K562 (cell line): ENCODE data around the gene ZC3H7B. TPM values are rescaled to one million over a fixed set of nuclear protein-coding genes. Genes with fewer than 3 reads are reported as not detected.

ENCODE experiments used
- ATAC-seq: fragments of 200-7000 bp; cut with Tn5 transposase; 3 replicates; pipeline ENCODE4 v1.9.1; 2020; ENCODE audit warnings: moderate library complexity
- BruUV-seq: library from RNA; stranded (reverse); fragments of 400-500 nt; replicated peaks from 2 replicates; lab custom pipeline; 2021; lab: Mats Ljungman, UMichigan
- CTCF ChIA-PET: fragments of 300-600 bp; formaldehyde crosslinking; extraction: SDS; loops from one replicate; lab custom pipeline; 2021; ENCODE audit warnings: low intra/inter-chr PET ratio; lab: Yijun Ruan, JAX
- POLR2A ChIA-PET: fragments of 300-600, 350-650 bp; sonication (Branson Sonifier 250); formaldehyde crosslinking; extraction: SDS; loops from one replicate; lab custom pipeline; 2021; ENCODE audit warnings: antibody characterized with exemption, inconsistent platforms; lab: Yijun Ruan, JAX
- DNase-seq, 4 experiments: peaks; one replicate each; pipeline versions ENCODE4 v3.0.0 to v3.0.0-alpha.2; 2011 to 2018; ENCODE audit warnings: low spot score in 3 of 4, mixed read lengths in 3 of 4; ENCODE audit errors: extremely low read depth in 1 of 4
- FAIRE-seq: peaks from 2 replicates; lab custom pipeline; 2011; peaks lifted over from hg19 to GRCh38; lab: Jason Lieb, UNC
- H2AFZ ChIP-seq: 2 replicates; pipeline ENCODE4 v1.6.0; 2011; ENCODE audit warnings: low read depth, low read length, control low read depth, inconsistent platforms
- H3K27ac ChIP-seq: fragments of 200-600 bp; 3 replicates; pipeline ENCODE4 v1.8.0; 2011; ENCODE audit warnings: low read depth, mild to moderate bottlenecking, control low read depth, inconsistent platforms, low read length, moderate library complexity, mixed read lengths; ENCODE audit errors: extremely low read depth
- H3K27me3 ChIP-seq, 2 experiments: fragments of 300-600 bp in 1 of 2; 2 replicates in 1 of 2; 3 replicates in 1 of 2; pipeline versions ENCODE4 v1.6.0 to v1.8.0; 2011; ENCODE audit warnings: inconsistent platforms in 2 of 2, low read length in 2 of 2, mild to moderate bottlenecking in 1 of 2, mixed read lengths in 1 of 2, moderate library complexity in 1 of 2; ENCODE audit not compliant: control insufficient read depth in 2 of 2, insufficient read depth in 2 of 2
- H3K36me3 ChIP-seq: fragments of 300-600 bp; 3 replicates; pipeline ENCODE4 v1.8.0; 2011; ENCODE audit warnings: mild to moderate bottlenecking, low read length, inconsistent platforms; ENCODE audit not compliant: control insufficient read depth, insufficient read depth
- H3K4me1 ChIP-seq, 2 experiments: fragments of 200-600 bp in 1 of 2; replicated peaks in 1 of 2; 2 replicates in 1 of 2; 3 replicates in 1 of 2; pipeline versions ENCODE4 v1.5.1 to v1.8.0; 2011; ENCODE audit warnings: inconsistent platforms in 2 of 2, low read length in 2 of 2, mild to moderate bottlenecking in 1 of 2, mixed read lengths in 1 of 2, moderate library complexity in 1 of 2; ENCODE audit not compliant: control insufficient read depth in 2 of 2, insufficient read depth in 2 of 2
- H3K4me2 ChIP-seq: 2 replicates; pipeline ENCODE4 v1.6.1; 2011; ENCODE audit warnings: low read length, control low read depth, inconsistent platforms, mixed read lengths; ENCODE audit not compliant: insufficient read depth
- H3K4me3 ChIP-seq: fragments of 200-600 bp; sonication (generic), shearing (Covaris generic); 2 replicates; pipeline ENCODE4 v1.5.1; 2016; ENCODE audit warnings: control low read depth, inconsistent platforms
- H3K79me2 ChIP-seq: fragments of 200-600 bp; 3 replicates; pipeline ENCODE4 v1.8.0; 2011; ENCODE audit warnings: low read length, inconsistent platforms; ENCODE audit not compliant: control insufficient read depth, insufficient read depth
- H3K9ac ChIP-seq, 2 experiments: 2 replicates each; pipeline versions ENCODE4 v1.6.0 to v1.6.1; 2011; ENCODE audit warnings: low read depth in 2 of 2, low read length in 2 of 2, control low read depth in 1 of 2, inconsistent platforms in 1 of 2, mild to moderate bottlenecking in 1 of 2, mixed read lengths in 1 of 2; ENCODE audit not compliant: insufficient read depth in 1 of 2
- H3K9me1 ChIP-seq: one replicate; pipeline ENCODE4 v1.6.0; 2011; ENCODE audit warnings: inconsistent platforms, mild to moderate bottlenecking, low read length, moderate library complexity; ENCODE audit not compliant: control insufficient read depth, insufficient read depth
- H3K9me3 ChIP-seq: replicated peaks from 2 replicates; pipeline ENCODE4 v1.5.1; 2011; ENCODE audit warnings: low read depth, low read length, inconsistent platforms; ENCODE audit not compliant: control insufficient read depth, insufficient read depth
- H4K20me1 ChIP-seq: replicated peaks from 2 replicates; pipeline ENCODE4 v1.6.1; 2011; ENCODE audit warnings: low read length, inconsistent platforms, mixed read lengths; ENCODE audit not compliant: control insufficient read depth, insufficient read depth
- BACH1 ChIP-seq: fragments of 200-800 bp; sonication (Bioruptor generic); IDR thresholded peaks from 2 replicates; pipeline ENCODE4 v1.6.1; 2016; ENCODE audit warnings: missing genetic modification characterization, missing compliant biosample characterization
- CCAR2 ChIP-seq: fragments of 200-400 bp; formaldehyde crosslinking; IDR thresholded peaks from 2 replicates; pipeline ENCODE4 v1.6.1; 2017; ENCODE audit warnings: mild to moderate bottlenecking, low read depth, low read length
- CREM ChIP-seq: IDR thresholded peaks from 2 replicates; pipeline ENCODE4 v1.6.1; 2014; ENCODE audit warnings: antibody characterized with exemption, low read depth
- KLF1 ChIP-seq: fragments of 450-650 bp; IDR thresholded peaks from 2 replicates; pipeline ENCODE4 v1.6.1; 2016; ENCODE audit warnings: missing genetic modification characterization, missing compliant biosample characterization
- KLF13 ChIP-seq: fragments of 450-650 bp; IDR thresholded peaks from 2 replicates; pipeline ENCODE4 v1.6.1; 2016; ENCODE audit warnings: missing genetic modification characterization, low read depth, mild to moderate bottlenecking, missing compliant biosample characterization, moderate library complexity, borderline replicate concordance
- KLF6 ChIP-seq: fragments of 250-450 bp; sonication (Bioruptor Pico); IDR thresholded peaks from 2 replicates; pipeline ENCODE4 v1.4.0; 2020; ENCODE audit warnings: mild to moderate bottlenecking, moderate library complexity, borderline replicate concordance
- NFXL1 ChIP-seq: fragments of 450-650 bp; formaldehyde crosslinking; IDR thresholded peaks from 2 replicates; pipeline ENCODE4 v1.4.0; 2021; ENCODE audit warnings: mild to moderate bottlenecking
- PHF20 ChIP-seq: fragments of 450-650 bp; IDR thresholded peaks from 2 replicates; pipeline ENCODE4 v1.6.1; 2018; ENCODE audit not compliant: partially characterized antibody
- PHF8 ChIP-seq: fragments of 200-600 bp; sonication (generic); IDR thresholded peaks from 2 replicates; pipeline ENCODE4 v1.6.1; 2012; ENCODE audit warnings: mixed run types, mild to moderate bottlenecking, inconsistent platforms, low read length, moderate library complexity, borderline replicate concordance
- POLR2A ChIP-seq: fragments of 450-650 bp; conservative IDR thresholded peaks from 2 replicates; pipeline ENCODE4 v1.6.1; 2016
- POLR2G ChIP-seq: fragments of 200-400 bp; formaldehyde crosslinking; IDR thresholded peaks from 2 replicates; pipeline ENCODE4 v1.6.1; 2017; ENCODE audit warnings: low read depth, mild to moderate bottlenecking, antibody characterized with exemption, low read length, moderate library complexity
- RBFOX2 ChIP-seq: fragments of 200-400 bp; formaldehyde crosslinking; IDR thresholded peaks from 2 replicates; pipeline ENCODE4 v1.6.1; 2017; ENCODE audit warnings: low read depth, mild to moderate bottlenecking, low read length, moderate library complexity
- RBM39 ChIP-seq: fragments of 200-400 bp; formaldehyde crosslinking; optimal IDR thresholded peaks from 2 replicates; pipeline ENCODE3; 2018; ENCODE audit warnings: low read depth, low read length
- TEAD1 ChIP-seq, 2 experiments: fragments of 450-650 bp in 1 of 2; sonication (generic) in 1 of 2; formaldehyde crosslinking; IDR thresholded peaks; 2 replicates each; pipeline versions ENCODE4 v1.4.0 to v1.8.0; 2020 to 2022; ENCODE audit warnings: mild to moderate bottlenecking in 2 of 2, missing genetic modification reagents in 1 of 2
- ZNF24 ChIP-seq: fragments of 450-650 bp; IDR thresholded peaks from 2 replicates; pipeline ENCODE4 v1.6.1; 2016
- WGBS: fragments of 100-300 bp; shearing (Covaris generic); methylation state at CpG from one replicate; pipeline ENCODE4 v1.1.6; 2016; ENCODE audit warnings: low coverage, mixed read lengths; ENCODE audit not compliant: insufficient coverage; ENCODE audit errors: missing lambda C conversion rate; 5-methylcytosine and 5-hydroxymethylcytosine counted together
- in situ Hi-C: fragments of 300-500 bp; cut with MboI; formaldehyde crosslinking; loops from 4 replicates; pipeline ENCODE4 v1.15.0; 2018; ENCODE audit warnings: inconsistent platforms, mixed read lengths
- intact Hi-C: fragments of 100-400 bp; cut with micrococcal nuclease; formaldehyde crosslinking; loops from 2 replicates; pipeline ENCODE4 v1.14.2; 2022
- polyA plus RNA-seq, 8 experiments: library from polyadenylated mRNA; depleted of rRNA in 4 of 8; stranded (reverse) in 5 of 8; unstranded in 3 of 8; fragments of >200 nt; fragmentation: Nextera tagmentation in 2 of 8; fragmentation: Illumina TruSeq in 1 of 8; extraction: Ambion mirVana in 2 of 8; extraction: Trizol in 1 of 8; gene quantifications; 2 replicates each; pipeline versions ENCODE4 v1.2.1 to v1.2.3, GENCODE V29; 2011 to 2014; ENCODE audit warnings: inconsistent platforms in 1 of 8, missing spikeins in 1 of 8
- total RNA-seq, 7 experiments: library from RNA; depleted of rRNA in 6 of 7; stranded (reverse); fragments of >200 nt in 6 of 7; fragmentation: Illumina TruSeq in 2 of 7; extraction: Trizol in 2 of 7; gene quantifications; 2 replicates each; pipeline versions ENCODE4 v1.2.1 to v1.2.3, GENCODE V29; 2011 to 2021; ENCODE audit warnings: low replicate concordance in 1 of 7
- TF ChIP-seq, protein P1 (sequence below): sonication (generic); formaldehyde crosslinking; IDR thresholded peaks from 2 replicates; pipeline ENCODE4 v1.9.0; 2022; ENCODE audit warnings: mild to moderate bottlenecking, missing genetic modification reagents
- TF ChIP-seq, protein P2 (sequence below): sonication (generic); formaldehyde crosslinking; IDR thresholded peaks from 2 replicates; pipeline ENCODE4 v1.8.0; 2023; ENCODE audit warnings: mild to moderate bottlenecking, missing genetic modification reagents

The ZC3H7B gene
- total and polyA plus RNA-seq, 9 of the 15 experiments (the other 6 are each of a cell fraction or from before 2014, with no cell fraction given) = 0.07 to 49.8 (median 26.8) TPM

DNA sequence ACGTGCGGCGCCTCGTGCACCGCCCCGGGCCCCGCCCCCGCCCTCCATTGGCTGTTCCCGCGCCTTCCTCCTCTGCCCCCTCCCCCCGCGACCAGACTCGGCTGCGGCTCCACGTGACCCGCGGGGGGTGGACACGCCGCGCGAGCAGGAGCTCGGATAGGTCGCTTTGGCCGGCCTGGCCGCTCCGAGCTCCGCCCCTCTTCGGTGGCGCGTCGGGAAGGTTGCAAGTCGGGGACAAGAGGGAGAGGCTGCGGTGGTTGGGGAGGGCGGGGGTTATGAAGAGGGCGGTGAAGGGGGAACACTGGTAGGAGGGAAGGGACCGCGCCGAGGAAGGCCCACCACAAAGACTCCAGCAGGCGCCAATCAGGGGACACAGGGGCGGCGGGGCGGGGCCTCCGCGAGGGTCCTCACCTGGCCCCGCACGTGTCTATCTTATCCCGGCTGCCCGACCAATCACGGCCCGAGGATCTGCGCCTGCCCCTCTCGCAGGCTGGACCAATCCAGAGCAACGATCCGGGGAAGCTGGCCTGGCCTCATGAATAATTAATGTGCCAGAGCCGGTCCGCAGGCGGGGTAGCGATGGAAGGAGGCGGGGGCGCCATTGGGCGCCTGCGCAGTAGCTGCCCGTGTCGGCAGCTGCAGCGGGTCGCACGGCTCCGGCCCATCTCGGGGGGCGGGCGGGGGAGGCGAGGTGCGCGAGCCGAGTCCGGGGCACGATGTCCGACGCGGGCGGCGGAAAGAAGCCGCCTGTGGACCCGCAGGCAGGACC, 80.2 kb downstream of the ZC3H7B start, which contains the start of gene TEF:
Gene TEF (plus strand): TSS at position 614 of the 769 bp plus-strand sequence. CDS start 103 bp downstream, at position 717.
- FAIRE-seq (peak; percentile 97), ATAC-seq (peak; percentile 94), DNase-seq (peak; percentile 95 to 98 (median 96))
- Histone ChIP-seq H3K4me1 (peaks cover 2 to 28% of the 10 kb centered on the region in 2 experiments; a peak in 4 of 5 replicates), H3K9me3 (no peaks in the 10 kb centered on the region), H3K27me3 (no peaks in the 10 kb centered on the region), H3K4me3 (peak within 1 kb of the TSS; percentile 86), H3K9me1 (no peaks in the 10 kb centered on the region), H3K27ac (peak within 1 kb of the TSS; percentile 96), H3K36me3 (no peaks in the 10 kb centered on the region), H4K20me1 (no peaks in the 10 kb centered on the region), H3K9ac (peak within 1 kb of the TSS; percentile 89 to 94), H2AFZ (peak within 1 kb of the TSS; percentile 87), H3K79me2 (no peaks in the 10 kb centered on the region), H3K4me2 (peak within 1 kb of the TSS; percentile 90)
- ChIA-PET CTCF (interaction anchor here (0.6 kb wide), 1 partner anchor 185 kb away, joined by 3 read pairs; no protein-coding TSS in a partner anchor), POLR2A (interaction anchor here (0.5 to 2.7 kb wide), 11 partner anchors 11 to 224 kb away, joined by 3 to 9 read pairs (median 3); partner anchors contain the start of genes ACO2, PHF5A and TOB2)
- 1% methylated on average over 29 of the region's 84 CpGs for WGBS
- no TSS peak for BruUV-seq
- in situ Hi-C loops (no loop called here), intact Hi-C loops (loop anchor here (5.0 kb wide), 1 partner anchor 94 kb away; the partner anchor contains the start of gene RANGAP1)
- no peak for TF ChIP-seq BACH1 (tag)
- no peak for TF ChIP-seq NFXL1 (CRISPR knock-in tag)
- 0 out of 4 replicates have a peak, but pooled peaks of 1 of the 2 experiments have one; percentile 31 for TF ChIP-seq TEAD1 (CRISPR knock-in tag; IDR thresholded peaks at IDR 0.05)
- TF ChIP-seq, protein P1, sequence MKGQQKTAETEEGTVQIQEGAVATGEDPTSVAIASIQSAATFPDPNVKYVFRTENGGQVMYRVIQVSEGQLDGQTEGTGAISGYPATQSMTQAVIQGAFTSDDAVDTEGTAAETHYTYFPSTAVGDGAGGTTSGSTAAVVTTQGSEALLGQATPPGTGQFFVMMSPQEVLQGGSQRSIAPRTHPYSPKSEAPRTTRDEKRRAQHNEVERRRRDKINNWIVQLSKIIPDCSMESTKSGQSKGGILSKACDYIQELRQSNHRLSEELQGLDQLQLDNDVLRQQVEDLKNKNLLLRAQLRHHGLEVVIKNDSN (CRISPR knock-in tag) = peak; percentile 94
- TF ChIP-seq RBM39 = no peak
- TF ChIP-seq PHF20 = no peak
- TF ChIP-seq KLF13 (tag) = no peak
- TF ChIP-seq CCAR2 = no peak
- no peak for TF ChIP-seq KLF6
- peak; percentile 73 for TF ChIP-seq RBFOX2
- TF ChIP-seq ZNF24 = no peak
- no peak for TF ChIP-seq KLF1
- peak; percentile 73 for TF ChIP-seq POLR2G
- 0 out of 2 replicates have a peak, but pooled peaks have one; percentile 15 for TF ChIP-seq CREM
- peak; percentile 55 for TF ChIP-seq POLR2A
- peak; percentile 46; the same call in 1 of the 2 replicates for TF ChIP-seq PHF8
- TF ChIP-seq, protein P2, sequence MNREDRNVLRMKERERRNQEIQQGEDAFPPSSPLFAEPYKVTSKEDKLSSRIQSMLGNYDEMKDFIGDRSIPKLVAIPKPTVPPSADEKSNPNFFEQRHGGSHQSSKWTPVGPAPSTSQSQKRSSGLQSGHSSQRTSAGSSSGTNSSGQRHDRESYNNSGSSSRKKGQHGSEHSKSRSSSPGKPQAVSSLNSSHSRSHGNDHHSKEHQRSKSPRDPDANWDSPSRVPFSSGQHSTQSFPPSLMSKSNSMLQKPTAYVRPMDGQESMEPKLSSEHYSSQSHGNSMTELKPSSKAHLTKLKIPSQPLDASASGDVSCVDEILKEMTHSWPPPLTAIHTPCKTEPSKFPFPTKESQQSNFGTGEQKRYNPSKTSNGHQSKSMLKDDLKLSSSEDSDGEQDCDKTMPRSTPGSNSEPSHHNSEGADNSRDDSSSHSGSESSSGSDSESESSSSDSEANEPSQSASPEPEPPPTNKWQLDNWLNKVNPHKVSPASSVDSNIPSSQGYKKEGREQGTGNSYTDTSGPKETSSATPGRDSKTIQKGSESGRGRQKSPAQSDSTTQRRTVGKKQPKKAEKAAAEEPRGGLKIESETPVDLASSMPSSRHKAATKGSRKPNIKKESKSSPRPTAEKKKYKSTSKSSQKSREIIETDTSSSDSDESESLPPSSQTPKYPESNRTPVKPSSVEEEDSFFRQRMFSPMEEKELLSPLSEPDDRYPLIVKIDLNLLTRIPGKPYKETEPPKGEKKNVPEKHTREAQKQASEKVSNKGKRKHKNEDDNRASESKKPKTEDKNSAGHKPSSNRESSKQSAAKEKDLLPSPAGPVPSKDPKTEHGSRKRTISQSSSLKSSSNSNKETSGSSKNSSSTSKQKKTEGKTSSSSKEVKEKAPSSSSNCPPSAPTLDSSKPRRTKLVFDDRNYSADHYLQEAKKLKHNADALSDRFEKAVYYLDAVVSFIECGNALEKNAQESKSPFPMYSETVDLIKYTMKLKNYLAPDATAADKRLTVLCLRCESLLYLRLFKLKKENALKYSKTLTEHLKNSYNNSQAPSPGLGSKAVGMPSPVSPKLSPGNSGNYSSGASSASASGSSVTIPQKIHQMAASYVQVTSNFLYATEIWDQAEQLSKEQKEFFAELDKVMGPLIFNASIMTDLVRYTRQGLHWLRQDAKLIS = no peak
